Natural killer cell (primary cell): ENCODE data around the gene POLR2F. TPM values are rescaled to one million over a fixed set of nuclear protein-coding genes. Genes with fewer than 3 reads are reported as not detected.

Source experiments
- ATAC-seq, 3 donors: fragments of 150-1000 bp in 2 of 3; fragments of 200-7000 bp in 1 of 3; cut with Tn5 transposase; 1 replicate in 1 of 3; 2 replicates in 2 of 3; pipeline ENCODE4 v1.10.0; 2021; ENCODE audit warnings: mild to moderate bottlenecking in 2 of 3, moderate library complexity in 2 of 3
- DNase-seq, 2 donors: peaks; one replicate each; pipeline versions ENCODE4 v3.0.0 to v3.0.0-alpha.2; 2013 to 2021; ENCODE audit warnings: mixed read lengths in 1 of 2
- H3K27ac ChIP-seq: one replicate; pipeline ENCODE4 v1.5.1; 2013; ENCODE audit warnings: mild to moderate bottlenecking, low read length
- H3K27me3 ChIP-seq: one replicate; pipeline ENCODE4 v1.6.1; 2013; ENCODE audit warnings: low read length; ENCODE audit not compliant: control insufficient read depth, insufficient read depth
- H3K36me3 ChIP-seq: one replicate; pipeline ENCODE4 v1.6.1; 2013; ENCODE audit warnings: low read length; ENCODE audit not compliant: control insufficient read depth, insufficient read depth
- H3K4me1 ChIP-seq: one replicate; pipeline ENCODE4 v1.6.1; 2013; ENCODE audit warnings: low read length; ENCODE audit not compliant: control insufficient read depth, insufficient read depth
- H3K4me3 ChIP-seq: one replicate; pipeline ENCODE4 v1.5.1; 2013; ENCODE audit warnings: low read length
- H3K9me3 ChIP-seq: one replicate; pipeline ENCODE4 v1.6.1; 2013; ENCODE audit warnings: low read length; ENCODE audit not compliant: control insufficient read depth, insufficient read depth
- H3K27ac Mint-ChIP-seq, 2 donors: one replicate each; pipeline ENCODE4 v1.8.0; 2022; ENCODE audit warnings: mild to moderate bottlenecking in 2 of 2, mixed read lengths in 2 of 2, moderate library complexity in 1 of 2
- H3K27me3 Mint-ChIP-seq, 2 donors: one replicate each; pipeline ENCODE4 v1.8.0; 2022; ENCODE audit warnings: low read depth in 2 of 2, mixed read lengths in 2 of 2
- H3K36me3 Mint-ChIP-seq: one replicate; pipeline ENCODE4 v1.8.0; 2022; ENCODE audit warnings: mixed read lengths
- H3K4me1 Mint-ChIP-seq, 2 donors: one replicate each; pipeline ENCODE4 v1.8.0; 2022; ENCODE audit warnings: mixed read lengths in 2 of 2
- H3K4me3 Mint-ChIP-seq: one replicate; pipeline ENCODE4 v1.8.0; 2022; ENCODE audit warnings: mild to moderate bottlenecking, moderate library complexity, mixed read lengths
- H3K9me3 Mint-ChIP-seq, 2 donors: one replicate each; pipeline ENCODE4 v1.8.0; 2022; ENCODE audit warnings: mixed read lengths in 2 of 2
- CTCF ChIP-seq: fragments of 200-600 bp; IDR thresholded peaks from one replicate; pipeline ENCODE4 v1.8.0; 2022; ENCODE audit warnings: antibody characterized with exemption
- WGBS: methylation state at CpG from one replicate; pipeline ENCODE4 v1.1.7; 2013; ENCODE audit warnings: missing lambda C conversion rate; ENCODE audit not compliant: insufficient coverage; 5-methylcytosine and 5-hydroxymethylcytosine counted together
- intact Hi-C: fragments of 100-400 bp; cut with micrococcal nuclease; formaldehyde crosslinking; loops from one replicate; pipeline ENCODE4 v1.14.2; 2022
- total RNA-seq, 4 donors: library from RNA; stranded (reverse); fragments of 120-200 nt in 1 of 4; gene quantifications; one replicate each; pipeline versions ENCODE4 v1.2.3 to v1.2.4, GENCODE V29; 2013 to 2022

POLR2F gene
- total RNA-seq, 3 donors from 2014 or later (not counting 1 experiment from before 2014, with no cell fraction given): 38.7 to 40.6 (median 38.8) TPM

- Mint-ChIP-seq H3K4me1 (peaks cover 8 to 17% of the 10 kb centered on the region in 2 donors), H3K36me3 (no peaks in the 10 kb centered on the region), H3K4me3 (no peak overlapping the region), H3K27ac (no peak overlapping the region), H3K27me3 (no peaks in the 10 kb centered on the region), H3K9me3 (no peaks in the 10 kb centered on the region)
- intact Hi-C loops: no loop called here
- no peak for ATAC-seq
- peaks cover 10% of the 10 kb centered on the region for H3K4me1 ChIP-seq
- no peak overlapping the region for H3K4me3 ChIP-seq
- 91% methylated on average over 11 of the region's 11 CpGs for WGBS
- TF ChIP-seq CTCF: no peak
- peak in 1 of 2 donors; percentile 35 for DNase-seq
- H3K27me3 ChIP-seq: no peaks in the 10 kb centered on the region
- H3K27ac ChIP-seq: no peak overlapping the region
- no peaks in the 10 kb centered on the region for H3K9me3 ChIP-seq
- peaks cover 39% of the 10 kb centered on the region for H3K36me3 ChIP-seq
Observed at GRCh38 chr22:37930270-37930951, 23.1 kb upstream of the POLR2F start.

GRCh38 chr22:37930952-37931440 lies 22.5 kb upstream of the POLR2F start:
- H3K9me3 ChIP-seq: no peaks in the 10 kb centered on the region
- H3K4me1 ChIP-seq: peaks cover 10% of the 10 kb centered on the region
- Mint-ChIP-seq H3K36me3 (no peaks in the 10 kb centered on the region), H3K4me3 (no peak overlapping the region), H3K27me3 (no peaks in the 10 kb centered on the region), H3K9me3 (no peaks in the 10 kb centered on the region), H3K27ac (no peak overlapping the region), H3K4me1 (peaks cover 8 to 17% of the 10 kb centered on the region in 2 donors)
- 85% methylated on average over 2 of the region's 2 CpGs for WGBS
- DNase-seq (no peak), ATAC-seq (no peak)
- H3K27ac ChIP-seq: no peak overlapping the region
- no peak overlapping the region for H3K4me3 ChIP-seq
- intact Hi-C loops: no loop called here
- H3K27me3 ChIP-seq: no peaks in the 10 kb centered on the region
- H3K36me3 ChIP-seq: peaks cover 34% of the 10 kb centered on the region
- no peak for TF ChIP-seq CTCF

GRCh38 chr22:37931893-37932389 lies 21.6 kb upstream of the POLR2F start:
- H3K4me3 Mint-ChIP-seq: no peak overlapping the region
- H3K27ac Mint-ChIP-seq: no peak overlapping the region
- WGBS: 87% methylated on average over 6 of the region's 6 CpGs
- Histone ChIP-seq H3K36me3 (peaks cover 25% of the 10 kb centered on the region), H3K27me3 (no peaks in the 10 kb centered on the region), H3K27ac (no peak overlapping the region), H3K4me3 (no peak overlapping the region), H3K4me1 (peaks cover 10% of the 10 kb centered on the region), H3K9me3 (no peaks in the 10 kb centered on the region)
- no peak for ATAC-seq
- H3K27me3 Mint-ChIP-seq: no peaks in the 10 kb centered on the region
- no peaks in the 10 kb centered on the region for H3K9me3 Mint-ChIP-seq
- TF ChIP-seq CTCF: no peak
- intact Hi-C loops: no loop called here
- H3K4me1 Mint-ChIP-seq: peaks cover 8 to 17% of the 10 kb centered on the region in 2 donors
- no peak for DNase-seq
- no peaks in the 10 kb centered on the region for H3K36me3 Mint-ChIP-seq
